Measurements from ENCODE around the gene RAI1.

RAI1 gene

GRCh38 chr17:17728550-17729251 lies 47.4 kb downstream of the RAI1 start:
- WGBS, 2 experiments (ENCODE audit: insufficient coverage in 2 of 2) = 92 to 93% methylated on average over 9 of the region's 10 CpGs
- Histone ChIP-seq H3K9me3 (ENCODE audit: control insufficient read depth, low read length) (no peaks in the 10 kb centered on the region), H3K4me3 (ENCODE audit: extremely low read depth, insufficient read depth, low read length, poor library complexity, severe bottlenecking) (no peak overlapping the region), H3K27ac (ENCODE audit: low read depth, low read length, severe bottlenecking) (no peak overlapping the region), H3K36me3 (ENCODE audit: control insufficient read depth, insufficient read depth, low read length) (peaks cover 35% of the 10 kb centered on the region), H3K4me1 (ENCODE audit: control insufficient read depth, insufficient read depth, low read length, poor library complexity, severe bottlenecking) (peaks cover 29% of the 10 kb centered on the region)

- Histone ChIP-seq H3K9me3 (ENCODE audit: control insufficient read depth, low read length) (no peaks in the 10 kb centered on the region), H3K4me1 (ENCODE audit: control insufficient read depth, insufficient read depth, low read length, poor library complexity, severe bottlenecking) (peaks cover 29% of the 10 kb centered on the region), H3K27ac (ENCODE audit: low read depth, low read length, severe bottlenecking) (no peak overlapping the region), H3K4me3 (ENCODE audit: extremely low read depth, insufficient read depth, low read length, poor library complexity, severe bottlenecking) (no peak overlapping the region), H3K36me3 (ENCODE audit: control insufficient read depth, insufficient read depth, low read length) (peaks cover 42% of the 10 kb centered on the region)
- 26 to 71% methylated on average over 4 of the region's 5 CpGs for WGBS, 2 experiments (ENCODE audit: insufficient coverage in 2 of 2)
These were observed 48.5 kb downstream of the RAI1 start for GRCh38 chr17:17729620-17730249.

GRCh38 chr17:17730250-17730935 lies 49.1 kb downstream of the RAI1 start:
- Histone ChIP-seq H3K36me3 (ENCODE audit: control insufficient read depth, insufficient read depth, low read length) (peaks cover 42% of the 10 kb centered on the region), H3K4me3 (ENCODE audit: extremely low read depth, insufficient read depth, low read length, poor library complexity, severe bottlenecking) (no peak overlapping the region), H3K4me1 (ENCODE audit: control insufficient read depth, insufficient read depth, low read length, poor library complexity, severe bottlenecking) (peaks cover 26% of the 10 kb centered on the region), H3K9me3 (ENCODE audit: control insufficient read depth, low read length) (no peaks in the 10 kb centered on the region), H3K27ac (ENCODE audit: low read depth, low read length, severe bottlenecking) (no peak overlapping the region)
- 94 to 96% methylated on average over 12 to 13 of the region's 14 CpGs for WGBS, 2 experiments (ENCODE audit: insufficient coverage in 2 of 2)

GRCh38 chr17:17732444-17732843 lies 51.2 kb downstream of the RAI1 start:
- peaks cover 33% of the 10 kb centered on the region for H3K36me3 ChIP-seq (ENCODE audit: control insufficient read depth, insufficient read depth, low read length)
- WGBS, 2 experiments (ENCODE audit: insufficient coverage in 2 of 2) = 91 to 98% methylated on average over 4 of the region's 4 CpGs
- no peak overlapping the region for H3K4me3 ChIP-seq (ENCODE audit: extremely low read depth, insufficient read depth, low read length, poor library complexity, severe bottlenecking)

GRCh38 chr17:17732892-17733670 lies 51.8 kb downstream of the RAI1 start:
- Histone ChIP-seq H3K4me3 (ENCODE audit: extremely low read depth, insufficient read depth, low read length, poor library complexity, severe bottlenecking) (no peak overlapping the region), H3K4me1 (ENCODE audit: control insufficient read depth, insufficient read depth, low read length, poor library complexity, severe bottlenecking) (peaks cover 19% of the 10 kb centered on the region), H3K36me3 (ENCODE audit: control insufficient read depth, insufficient read depth, low read length) (peaks cover 30% of the 10 kb centered on the region), H3K27ac (ENCODE audit: low read depth, low read length, severe bottlenecking) (no peak overlapping the region), H3K9me3 (ENCODE audit: control insufficient read depth, low read length) (no peaks in the 10 kb centered on the region)
- 89 to 94% methylated on average over 8 to 9 of the region's 9 CpGs for WGBS, 2 experiments (ENCODE audit: insufficient coverage in 2 of 2)

More at GRCh38 chr17:17732444-17732843, 51.2 kb downstream of the RAI1 start:
- no peak overlapping the region for H3K27ac ChIP-seq (ENCODE audit: low read depth, low read length, severe bottlenecking)
- H3K9me3 ChIP-seq (ENCODE audit: control insufficient read depth, low read length) = no peaks in the 10 kb centered on the region
- H3K4me1 ChIP-seq (ENCODE audit: control insufficient read depth, insufficient read depth, low read length, poor library complexity, severe bottlenecking) = peaks cover 16% of the 10 kb centered on the region

GRCh38 chr17:17736205-17737183 lies 55.2 kb downstream of the RAI1 start:
- H3K4me1 ChIP-seq (ENCODE audit: control insufficient read depth, insufficient read depth, low read length, poor library complexity, severe bottlenecking) = peaks cover 51% of the 10 kb centered on the region
- H3K4me3 ChIP-seq (ENCODE audit: extremely low read depth, insufficient read depth, low read length, poor library complexity, severe bottlenecking) = no peak overlapping the region
- WGBS, 2 experiments (ENCODE audit: insufficient coverage in 2 of 2) = 86 to 96% methylated on average over 4 to 5 of the region's 5 CpGs
- no peaks in the 10 kb centered on the region for H3K9me3 ChIP-seq (ENCODE audit: control insufficient read depth, low read length)
- no peak overlapping the region for H3K27ac ChIP-seq (ENCODE audit: low read depth, low read length, severe bottlenecking)
- peaks cover 16% of the 10 kb centered on the region for H3K36me3 ChIP-seq (ENCODE audit: control insufficient read depth, insufficient read depth, low read length)

- WGBS, 2 experiments (ENCODE audit: insufficient coverage in 2 of 2) = 64 to 74% methylated on average over 10 of the region's 16 CpGs
- Histone ChIP-seq H3K27ac (ENCODE audit: low read depth, low read length, severe bottlenecking) (peak overlapping the region; percentile 41), H3K4me1 (ENCODE audit: control insufficient read depth, insufficient read depth, low read length, poor library complexity, severe bottlenecking) (peaks cover 48% of the 10 kb centered on the region), H3K9me3 (ENCODE audit: control insufficient read depth, low read length) (no peaks in the 10 kb centered on the region), H3K4me3 (ENCODE audit: extremely low read depth, insufficient read depth, low read length, poor library complexity, severe bottlenecking) (no peak overlapping the region), H3K36me3 (ENCODE audit: control insufficient read depth, insufficient read depth, low read length) (peaks cover 10% of the 10 kb centered on the region)
These were observed 57.0 kb downstream of the RAI1 start for GRCh38 chr17:17737961-17738894.

GRCh38 chr17:17738901-17739300 lies 57.6 kb downstream of the RAI1 start:
- Histone ChIP-seq H3K27ac (ENCODE audit: low read depth, low read length, severe bottlenecking) (peak overlapping the region; percentile 41), H3K36me3 (ENCODE audit: control insufficient read depth, insufficient read depth, low read length) (peaks cover 10% of the 10 kb centered on the region), H3K4me1 (ENCODE audit: control insufficient read depth, insufficient read depth, low read length, poor library complexity, severe bottlenecking) (peaks cover 45% of the 10 kb centered on the region), H3K4me3 (ENCODE audit: extremely low read depth, insufficient read depth, low read length, poor library complexity, severe bottlenecking) (no peak overlapping the region), H3K9me3 (ENCODE audit: control insufficient read depth, low read length) (no peaks in the 10 kb centered on the region)
- 74 to 85% methylated on average over 5 to 8 of the region's 8 CpGs for WGBS, 2 experiments (ENCODE audit: insufficient coverage in 2 of 2)

- 57 to 82% methylated on average over 3 to 6 of the region's 10 CpGs for WGBS, 2 experiments (ENCODE audit: insufficient coverage in 2 of 2)
- H3K9me3 ChIP-seq (ENCODE audit: control insufficient read depth, low read length) = no peaks in the 10 kb centered on the region
- H3K4me3 ChIP-seq (ENCODE audit: extremely low read depth, insufficient read depth, low read length, poor library complexity, severe bottlenecking) = no peak overlapping the region
- peak overlapping the region; percentile 58 for H3K27ac ChIP-seq (ENCODE audit: low read depth, low read length, severe bottlenecking)
- peaks cover 45% of the 10 kb centered on the region for H3K4me1 ChIP-seq (ENCODE audit: control insufficient read depth, insufficient read depth, low read length, poor library complexity, severe bottlenecking)
- H3K36me3 ChIP-seq (ENCODE audit: control insufficient read depth, insufficient read depth, low read length) = peaks cover 5% of the 10 kb centered on the region
These were observed 58.3 kb downstream of the RAI1 start for GRCh38 chr17:17739388-17740066.
